ENCODE data around the gene DAD1. TPM values are rescaled to one million over a fixed set of nuclear protein-coding genes. Genes with fewer than 3 reads are reported as not detected.

DAD1 gene
- total RNA-seq, 1 donor from 2014 or later = 186 TPM

GRCh38 chr14:22549324-22549962 is 39.6 kb downstream of the DAD1 start:
- Histone ChIP-seq H3K4me1 (peaks cover 3 to 13% of the 10 kb centered on the region in 2 donors), H3K27ac (no peak overlapping the region), H3K36me3 (no peaks in the 10 kb centered on the region), H3K4me3 (no peak overlapping the region), H3K27me3 (no peaks in the 10 kb centered on the region), H3K9me3 (no peaks in the 10 kb centered on the region)
- no peak for TF ChIP-seq CTCF (IDR thresholded peaks at IDR 0.05)
- intact Hi-C loops (cut with DNase I) = no loop called here
- peak in 1 of 2 donors; percentile 27 for DNase-seq (ENCODE audit: low spot score in 2 of 2)

GRCh38 chr14:22547948-22548750 is 40.9 kb downstream of the DAD1 start:
- Histone ChIP-seq H3K36me3 (no peaks in the 10 kb centered on the region), H3K4me1 (peaks cover 3 to 13% of the 10 kb centered on the region in 2 donors), H3K27ac (peak overlapping the region; percentile 14 to 68), H3K9me3 (no peaks in the 10 kb centered on the region), H3K4me3 (no peak overlapping the region), H3K27me3 (no peaks in the 10 kb centered on the region)
- TF ChIP-seq CTCF (IDR thresholded peaks at IDR 0.05) = no peak
- intact Hi-C loops (cut with DNase I) = no loop called here
- DNase-seq (ENCODE audit: low spot score in 2 of 2) = peak in 1 of 2 donors; percentile 43

- no peaks in the 10 kb centered on the region for H3K36me3 ChIP-seq
- H3K27me3 ChIP-seq = no peaks in the 10 kb centered on the region
- DNase-seq (ENCODE audit: low spot score in 2 of 2) = peak in 1 of 2 donors; percentile 66
- H3K9me3 ChIP-seq = no peaks in the 10 kb centered on the region
- H3K4me3 ChIP-seq = no peak overlapping the region
- peaks cover 3 to 13% of the 10 kb centered on the region in 2 donors for H3K4me1 ChIP-seq
- no peak for TF ChIP-seq CTCF (IDR thresholded peaks at IDR 0.05)
- H3K27ac ChIP-seq = peak overlapping the region; percentile 14 to 68
- intact Hi-C loops (cut with DNase I) = no loop called here
Measured at GRCh38 chr14:22547313-22547947, 41.6 kb downstream of the DAD1 start.

GRCh38 chr14:22546722-22547071 is 42.3 kb downstream of the DAD1 start:
- Histone ChIP-seq H3K27ac (peak overlapping the region; percentile 49 to 68), H3K4me1 (peaks cover 3 to 13% of the 10 kb centered on the region in 2 donors), H3K4me3 (no peak overlapping the region), H3K9me3 (no peaks in the 10 kb centered on the region), H3K36me3 (no peaks in the 10 kb centered on the region), H3K27me3 (no peaks in the 10 kb centered on the region)
- TF ChIP-seq CTCF (IDR thresholded peaks at IDR 0.05) = no peak
- intact Hi-C loops (cut with DNase I) = no loop called here
- peak in 1 of 2 donors; percentile 16 for DNase-seq (ENCODE audit: low spot score in 2 of 2)

GRCh38 chr14:22545842-22546721 is 42.9 kb downstream of the DAD1 start:
- DNase-seq (ENCODE audit: low spot score in 2 of 2) = peak in 1 of 2 donors; percentile 62
- H3K36me3 ChIP-seq = no peaks in the 10 kb centered on the region
- H3K9me3 ChIP-seq = no peaks in the 10 kb centered on the region
- no peak for TF ChIP-seq CTCF (IDR thresholded peaks at IDR 0.05)
- intact Hi-C loops (cut with DNase I) = no loop called here
- H3K4me3 ChIP-seq = no peak overlapping the region
- peak overlapping the region; percentile 49 to 68 for H3K27ac ChIP-seq
- H3K27me3 ChIP-seq = no peaks in the 10 kb centered on the region
- peaks cover 3 to 13% of the 10 kb centered on the region in 2 donors for H3K4me1 ChIP-seq

All from ascending aorta (tissue), 2 donors.